IMR-90 (cell line): ENCODE measurements around the gene DDX10. TPM values are rescaled to one million over a fixed set of nuclear protein-coding genes. Genes with fewer than 3 reads are reported as not detected.

ENCODE experiments used
- ATAC-seq: fragments of 200-7000 bp; cut with Tn5 transposase; 2 replicates; pipeline ENCODE4 v1.9.1; 2020; ENCODE audit warnings: low read depth, mild to moderate bottlenecking, moderate library complexity
- BruUV-seq: library from RNA; stranded (reverse); fragments of 400-500 nt; replicated peaks from 2 replicates; lab custom pipeline; 2021; lab: Mats Ljungman, UMichigan
- CTCF ChIA-PET: fragments of 300-600 bp; formaldehyde crosslinking; extraction: SDS; loops from one replicate; lab custom pipeline; 2021; ENCODE audit warnings: antibody characterized with exemption; lab: Yijun Ruan, JAX
- POLR2A ChIA-PET: fragments of 300-600 bp; sonication (Branson Sonifier 250); formaldehyde crosslinking; loops from one replicate; lab custom pipeline; 2022; ENCODE audit warnings: antibody characterized with exemption; ENCODE audit not compliant: unreplicated experiment; lab: Charles Lee
- DNase-seq: peaks from one replicate; pipeline ENCODE4 v3.0.0; 2013
- H2AFZ ChIP-seq: replicated peaks from 2 replicates; pipeline ENCODE3; 2013; ENCODE audit warnings: low read length, mild to moderate bottlenecking; ENCODE audit not compliant: poor library complexity
- H2AK5ac ChIP-seq: 2 replicates; pipeline ENCODE4 v1.6.1; 2013; ENCODE audit warnings: low read depth, low read length, inconsistent platforms
- H2AK9ac ChIP-seq: replicated peaks from 2 replicates; pipeline ENCODE3; 2013; ENCODE audit warnings: mild to moderate bottlenecking, low read depth, low read length, moderate library complexity; ENCODE audit not compliant: poor library complexity
- H2BK120ac ChIP-seq: 2 replicates; pipeline ENCODE4 v1.6.1; 2013; ENCODE audit warnings: low read depth, low read length, inconsistent platforms
- H2BK15ac ChIP-seq: 3 replicates; pipeline ENCODE4 v1.6.1; 2013; ENCODE audit warnings: low read depth, low read length, inconsistent platforms
- H2BK20ac ChIP-seq: 2 replicates; pipeline ENCODE4 v1.6.1; 2013; ENCODE audit warnings: low read depth, mild to moderate bottlenecking, inconsistent platforms, low read length, moderate library complexity
- H2BK5ac ChIP-seq: 2 replicates; pipeline ENCODE4 v1.6.1; 2013; ENCODE audit warnings: mild to moderate bottlenecking, low read depth, low read length, inconsistent platforms; ENCODE audit not compliant: poor library complexity, severe bottlenecking
- H3K14ac ChIP-seq: replicated peaks from 2 replicates; pipeline ENCODE4 v1.6.1; 2013; ENCODE audit warnings: low read depth, low read length, inconsistent platforms
- H3K18ac ChIP-seq: 2 replicates; pipeline ENCODE4 v1.6.1; 2013; ENCODE audit warnings: low read depth, low read length, control low read depth
- H3K23ac ChIP-seq: 2 replicates; pipeline ENCODE4 v1.6.1; 2013; ENCODE audit warnings: low read depth, low read length, inconsistent platforms
- H3K27ac ChIP-seq: 2 replicates; pipeline ENCODE4 v1.5.1; 2013; ENCODE audit warnings: mild to moderate bottlenecking, control low read depth, low read length; ENCODE audit not compliant: insufficient read depth
- H3K27me3 ChIP-seq: 2 replicates; pipeline ENCODE4 v1.6.1; 2013; ENCODE audit warnings: low read length; ENCODE audit not compliant: control insufficient read depth, insufficient read depth
- H3K36me3 ChIP-seq: 2 replicates; pipeline ENCODE4 v1.6.1; 2013; ENCODE audit warnings: low read length, mixed read lengths; ENCODE audit not compliant: control insufficient read depth, insufficient read depth
- H3K4ac ChIP-seq: 2 replicates; pipeline ENCODE4 v1.6.1; 2013; ENCODE audit warnings: low read depth, low read length, inconsistent platforms
- H3K4me1 ChIP-seq: 2 replicates; pipeline ENCODE4 v1.6.1; 2013; ENCODE audit warnings: low read length, mixed read lengths; ENCODE audit not compliant: control insufficient read depth, insufficient read depth
- H3K4me2 ChIP-seq: 2 replicates; pipeline ENCODE4 v1.6.1; 2013; ENCODE audit warnings: low read depth, mild to moderate bottlenecking, control low read depth, low read length, moderate library complexity
- H3K4me3 ChIP-seq: 2 replicates; pipeline ENCODE4 v1.5.1; 2013; ENCODE audit warnings: low read depth, mild to moderate bottlenecking, control low read depth, low read length, moderate library complexity; ENCODE audit not compliant: insufficient read depth
- H3K56ac ChIP-seq: 2 replicates; pipeline ENCODE4 v1.6.1; 2013; ENCODE audit warnings: low read length, inconsistent platforms; ENCODE audit not compliant: insufficient read depth; ENCODE audit errors: extremely low read depth
- H3K79me1 ChIP-seq, 2 experiments: 2 replicates each; pipeline ENCODE4 v1.6.1; 2013; ENCODE audit warnings: low read length in 2 of 2, inconsistent platforms in 1 of 2, low read depth in 1 of 2
- H3K9ac ChIP-seq: 2 replicates; pipeline ENCODE4 v1.6.1; 2013; ENCODE audit warnings: low read depth, low read length, control low read depth
- H3K9me1 ChIP-seq: 2 replicates; pipeline ENCODE4 v1.6.1; 2013; ENCODE audit warnings: low read length, inconsistent platforms; ENCODE audit not compliant: insufficient read depth
- H3K9me3 ChIP-seq: 2 replicates; pipeline ENCODE4 v1.6.1; 2013; ENCODE audit warnings: low read length; ENCODE audit not compliant: control insufficient read depth, insufficient read depth
- H4K20me1 ChIP-seq: 2 replicates; pipeline ENCODE4 v1.6.1; 2013; ENCODE audit warnings: low read length, inconsistent platforms; ENCODE audit not compliant: insufficient read depth
- H4K5ac ChIP-seq: 2 replicates; pipeline ENCODE4 v1.6.1; 2013; ENCODE audit warnings: mild to moderate bottlenecking, low read depth, low read length, control low read depth
- H4K8ac ChIP-seq, 2 experiments: 2 replicates each; pipeline ENCODE4 v1.6.1; 2013; ENCODE audit warnings: low read depth in 2 of 2, low read length in 2 of 2, control low read depth in 1 of 2, inconsistent platforms in 1 of 2
- H4K91ac ChIP-seq: 2 replicates; pipeline ENCODE4 v1.6.1; 2013; ENCODE audit warnings: low read depth, low read length, inconsistent platforms; ENCODE audit not compliant: insufficient read depth
- CEBPB ChIP-seq: IDR thresholded peaks from 2 replicates; pipeline ENCODE4 v1.6.1; 2012; ENCODE audit warnings: low read depth, low read length, improper control_type of control experiment
- FOS ChIP-seq: fragments of 150-350 bp; IDR thresholded peaks from 2 replicates; pipeline ENCODE4 v1.6.1; 2016; ENCODE audit warnings: low read depth, low read length
- MAZ ChIP-seq: IDR thresholded peaks from 2 replicates; pipeline ENCODE4 v1.6.1; 2012; ENCODE audit warnings: low read depth, mild to moderate bottlenecking, low read length, improper control_type of control experiment, moderate library complexity, borderline replicate concordance
- RFX5 ChIP-seq: IDR thresholded peaks from 2 replicates; pipeline ENCODE4 v1.8.0; 2012; ENCODE audit warnings: low read depth, mild to moderate bottlenecking, low read length, moderate library complexity
- SMC3 ChIP-seq: fragments of 150-350 bp; IDR thresholded peaks from 2 replicates; pipeline ENCODE4 v1.6.1; 2016; ENCODE audit warnings: low read depth, mild to moderate bottlenecking, antibody characterized with exemption, low read length, moderate library complexity
- WGBS, 2 experiments: methylation state at CpG; one replicate each; pipeline versions ENCODE4 v1.1.5 to v1.1.7; 2013; ENCODE audit warnings: missing lambda C conversion rate in 2 of 2; ENCODE audit not compliant: insufficient read length in 1 of 2; ENCODE audit errors: extremely low coverage in 2 of 2; 5-methylcytosine and 5-hydroxymethylcytosine counted together
- dilution Hi-C: fragments of 300-500 bp; cut with HindIII; formaldehyde crosslinking; loops from one replicate; pipeline ENCODE4 v1.14.3; 2018; ENCODE audit warnings: low sequenced_read_pairs; ENCODE audit not compliant: unreplicated experiment
- in situ Hi-C: fragments of 300-500 bp; cut with MboI; formaldehyde crosslinking; loops from 3 replicates; pipeline ENCODE4 v1.14.3; 2019; ENCODE audit warnings: low sequenced_read_pairs, inconsistent platforms, mixed read lengths
- intact Hi-C: fragments of 100-400 bp; cut with micrococcal nuclease; formaldehyde crosslinking; loops from 2 replicates; pipeline ENCODE4 v1.10.0; 2022
- polyA plus RNA-seq, 3 experiments: library from polyadenylated mRNA; depleted of rRNA; stranded (reverse); fragments of >200 nt; gene quantifications; 2 replicates each; pipeline ENCODE4 v1.2.3, GENCODE V29; 2012; ENCODE audit warnings: low replicate concordance in 1 of 3
- total RNA-seq: library from RNA; depleted of rRNA; stranded (reverse); fragments of >200 nt; gene quantifications from 2 replicates; pipeline ENCODE4 v1.2.3, GENCODE V29; 2012

Gene DDX10
- total and polyA plus RNA-seq, 2 of the 4 experiments (the other 2 are of a cell fraction), result 20.0 to 31.9 TPM

- Histone ChIP-seq H4K8ac (peak overlapping the region; percentile 6 to 55; a peak in 3 of 4 replicates), H3K36me3 (peaks cover 1% of the 10 kb centered on the region; the same call in 1 of the 2 replicates), H3K9ac (no peak overlapping the region; the same call in 1 of the 2 replicates), H4K20me1 (no peaks in the 10 kb centered on the region), H2AK5ac (peak overlapping the region; percentile 84; the same call in 1 of the 2 replicates), H3K23ac (no peak overlapping the region), H3K14ac (peak overlapping the region; percentile 35), H3K18ac (peak overlapping the region; percentile 91; the same call in 1 of the 2 replicates), H3K9me3 (no peaks in the 10 kb centered on the region), H2BK5ac (peak overlapping the region; percentile 64), H2AFZ (no peak overlapping the region), H3K27ac (no peak overlapping the region), H4K5ac (peak overlapping the region; percentile 31; the same call in 1 of the 2 replicates), H3K4me2 (peak overlapping the region; percentile 44; the same call in 1 of the 2 replicates), H4K91ac (peak overlapping the region; percentile 59; the same call in 1 of the 2 replicates), H2BK120ac (peak overlapping the region; percentile 76), H2BK20ac (peak overlapping the region; percentile 62), H3K79me1 (peaks cover 29 to 33% of the 10 kb centered on the region in 2 experiments), H2AK9ac (no peak overlapping the region), H3K4ac (peak overlapping the region; percentile 61), H2BK15ac (peak overlapping the region; percentile 61; the same call in 1 of the 3 replicates), H3K4me1 (peaks cover 8% of the 10 kb centered on the region), H3K56ac (no peak overlapping the region), H3K9me1 (peaks cover 3% of the 10 kb centered on the region; the same call in 1 of the 2 replicates), H3K4me3 (no peak overlapping the region), H3K27me3 (no peaks in the 10 kb centered on the region)
- CTCF ChIA-PET, result no interaction called here
- no TSS peak for BruUV-seq
- intact Hi-C loops, result loop anchor here (5.0 kb wide), 1 partner anchor 236 kb away; no protein-coding TSS in a partner anchor
- in situ Hi-C loops, result no loop called here
- dilution Hi-C loops, result no loop called here
- peak; percentile 85 for DNase-seq
- peak; percentile 66 for ATAC-seq
- no peak for TF ChIP-seq SMC3
- TF ChIP-seq RFX5, result no peak
- no peak for TF ChIP-seq MAZ
- no peak for TF ChIP-seq CEBPB
- TF ChIP-seq FOS, result peak; percentile 42; the same call in 1 of the 2 replicates
- no CpG with 5 or more reads among the region's 2 CpGs for WGBS, 2 experiments
- POLR2A ChIA-PET, result no interaction called here
Observed at GRCh38 chr11:108933630-108934029, 268.8 kb downstream of the DDX10 start.
